Dendritic cell treated with granulocyte-macrophage colony-stimulating factor and Interleukin-4, amounts not matched to agents 40 ng/mL and 50 ng/mL, for 4 days (primary cell): ENCODE measurements around the gene THSD7A.

ENCODE experiments used
- H3K27ac Mint-ChIP-seq: one replicate; pipeline ENCODE4 v1.8.0; 2022; ENCODE audit warnings: mild to moderate bottlenecking, mixed read lengths
- H3K27me3 Mint-ChIP-seq: one replicate; pipeline ENCODE4 v1.8.0; 2022; ENCODE audit warnings: mild to moderate bottlenecking, mixed read lengths
- H3K36me3 Mint-ChIP-seq: one replicate; pipeline ENCODE4 v1.8.0; 2022; ENCODE audit warnings: low read depth, mixed read lengths
- H3K4me1 Mint-ChIP-seq: one replicate; pipeline ENCODE4 v1.8.0; 2022; ENCODE audit warnings: low read depth, mixed read lengths
- H3K4me3 Mint-ChIP-seq: one replicate; pipeline ENCODE4 v1.8.0; 2022; ENCODE audit warnings: mild to moderate bottlenecking, moderate library complexity, mixed read lengths
- H3K9me3 Mint-ChIP-seq: one replicate; pipeline ENCODE4 v1.8.0; 2022; ENCODE audit warnings: mixed read lengths
- intact Hi-C: fragments of 100-400 bp; cut with micrococcal nuclease; formaldehyde crosslinking; loops from one replicate; pipeline ENCODE4 v1.15.0; 2022

THSD7A gene

GRCh38 chr7:11373546-11374142 is 458.4 kb downstream of the THSD7A start:
- Mint-ChIP-seq H3K4me1 (no peaks in the 10 kb centered on the region), H3K4me3 (no peak overlapping the region), H3K36me3 (no peaks in the 10 kb centered on the region), H3K27ac (no peak overlapping the region), H3K27me3 (no peaks in the 10 kb centered on the region), H3K9me3 (no peaks in the 10 kb centered on the region)
- intact Hi-C loops: no loop called here

GRCh38 chr7:11369696-11370095 is 462.3 kb downstream of the THSD7A start:
- Mint-ChIP-seq H3K27ac (no peak overlapping the region), H3K4me1 (no peaks in the 10 kb centered on the region)

GRCh38 chr7:11366118-11366517 is 465.9 kb downstream of the THSD7A start:
- H3K27me3 Mint-ChIP-seq: no peaks in the 10 kb centered on the region
- intact Hi-C loops: no loop called here
- no peaks in the 10 kb centered on the region for H3K9me3 Mint-ChIP-seq
- H3K36me3 Mint-ChIP-seq: no peaks in the 10 kb centered on the region
- no peak overlapping the region for H3K4me3 Mint-ChIP-seq
- no peak overlapping the region for H3K27ac Mint-ChIP-seq
- no peaks in the 10 kb centered on the region for H3K4me1 Mint-ChIP-seq

More at GRCh38 chr7:11369696-11370095, 462.3 kb downstream of the THSD7A start:
- no peaks in the 10 kb centered on the region for H3K36me3 Mint-ChIP-seq
- no peaks in the 10 kb centered on the region for H3K27me3 Mint-ChIP-seq
- H3K4me3 Mint-ChIP-seq: no peak overlapping the region
- no peaks in the 10 kb centered on the region for H3K9me3 Mint-ChIP-seq
- intact Hi-C loops: no loop called here

- no peak overlapping the region for H3K27ac Mint-ChIP-seq
- H3K27me3 Mint-ChIP-seq: no peaks in the 10 kb centered on the region
- H3K4me3 Mint-ChIP-seq: no peak overlapping the region
- no peaks in the 10 kb centered on the region for H3K9me3 Mint-ChIP-seq
- no peaks in the 10 kb centered on the region for H3K36me3 Mint-ChIP-seq
- intact Hi-C loops: no loop called here
- no peaks in the 10 kb centered on the region for H3K4me1 Mint-ChIP-seq
Observed at GRCh38 chr7:11358637-11359036, 473.4 kb downstream of the THSD7A start.

GRCh38 chr7:11355399-11356005 is 476.5 kb downstream of the THSD7A start:
- Mint-ChIP-seq H3K27ac (no peak overlapping the region), H3K4me3 (no peak overlapping the region), H3K4me1 (no peaks in the 10 kb centered on the region), H3K36me3 (no peaks in the 10 kb centered on the region), H3K27me3 (no peaks in the 10 kb centered on the region), H3K9me3 (peaks cover 18% of the 10 kb centered on the region)
- intact Hi-C loops: no loop called here

- H3K27ac Mint-ChIP-seq: no peak overlapping the region
- H3K9me3 Mint-ChIP-seq: peaks cover 11% of the 10 kb centered on the region
- H3K27me3 Mint-ChIP-seq: peaks cover 3% of the 10 kb centered on the region
- no peaks in the 10 kb centered on the region for H3K36me3 Mint-ChIP-seq
- intact Hi-C loops: no loop called here
- no peak overlapping the region for H3K4me3 Mint-ChIP-seq
- peaks cover 13% of the 10 kb centered on the region for H3K4me1 Mint-ChIP-seq
Observed at GRCh38 chr7:11346302-11346701, 485.7 kb downstream of the THSD7A start.

GRCh38 chr7:11345621-11346020 is 486.4 kb downstream of the THSD7A start:
- intact Hi-C loops: no loop called here
- Mint-ChIP-seq H3K36me3 (no peaks in the 10 kb centered on the region), H3K27me3 (peaks cover 3% of the 10 kb centered on the region), H3K9me3 (peaks cover 4% of the 10 kb centered on the region), H3K4me3 (no peak overlapping the region), H3K4me1 (peaks cover 13% of the 10 kb centered on the region), H3K27ac (no peak overlapping the region)

GRCh38 chr7:11343818-11344413 is 488.1 kb downstream of the THSD7A start:
- intact Hi-C loops: no loop called here
- Mint-ChIP-seq H3K27me3 (peaks cover 3% of the 10 kb centered on the region), H3K9me3 (no peaks in the 10 kb centered on the region), H3K4me3 (no peak overlapping the region), H3K4me1 (peaks cover 13% of the 10 kb centered on the region), H3K36me3 (no peaks in the 10 kb centered on the region), H3K27ac (no peak overlapping the region)

- intact Hi-C loops: no loop called here
- no peak overlapping the region for H3K4me3 Mint-ChIP-seq
- no peaks in the 10 kb centered on the region for H3K36me3 Mint-ChIP-seq
- peaks cover 3% of the 10 kb centered on the region for H3K27me3 Mint-ChIP-seq
- H3K9me3 Mint-ChIP-seq: no peaks in the 10 kb centered on the region
- no peak overlapping the region for H3K27ac Mint-ChIP-seq
- H3K4me1 Mint-ChIP-seq: peaks cover 13% of the 10 kb centered on the region
Observed at GRCh38 chr7:11343136-11343535, 488.9 kb downstream of the THSD7A start.

GRCh38 chr7:11341285-11341944 is 490.6 kb downstream of the THSD7A start:
- Mint-ChIP-seq H3K36me3 (no peaks in the 10 kb centered on the region), H3K27me3 (peaks cover 3% of the 10 kb centered on the region), H3K27ac (no peak overlapping the region), H3K4me3 (no peak overlapping the region), H3K4me1 (peaks cover 7% of the 10 kb centered on the region), H3K9me3 (no peaks in the 10 kb centered on the region)
- intact Hi-C loops: no loop called here

GRCh38 chr7:11336432-11336831 is 495.6 kb downstream of the THSD7A start:
- intact Hi-C loops: no loop called here
- no peak overlapping the region for H3K4me3 Mint-ChIP-seq
- H3K27me3 Mint-ChIP-seq: no peaks in the 10 kb centered on the region
- H3K36me3 Mint-ChIP-seq: no peaks in the 10 kb centered on the region
- no peaks in the 10 kb centered on the region for H3K4me1 Mint-ChIP-seq
- H3K27ac Mint-ChIP-seq: no peak overlapping the region
- H3K9me3 Mint-ChIP-seq: no peaks in the 10 kb centered on the region

GRCh38 chr7:11335947-11336346 is 496.1 kb downstream of the THSD7A start:
- H3K4me3 Mint-ChIP-seq: no peak overlapping the region
- no peak overlapping the region for H3K27ac Mint-ChIP-seq
- intact Hi-C loops: no loop called here
- no peaks in the 10 kb centered on the region for H3K9me3 Mint-ChIP-seq
- no peaks in the 10 kb centered on the region for H3K36me3 Mint-ChIP-seq
- no peaks in the 10 kb centered on the region for H3K4me1 Mint-ChIP-seq
- no peaks in the 10 kb centered on the region for H3K27me3 Mint-ChIP-seq

GRCh38 chr7:11332865-11333228 is 499.2 kb downstream of the THSD7A start:
- no peaks in the 10 kb centered on the region for H3K27me3 Mint-ChIP-seq
- no peak overlapping the region for H3K27ac Mint-ChIP-seq
- H3K9me3 Mint-ChIP-seq: no peaks in the 10 kb centered on the region
- H3K4me1 Mint-ChIP-seq: no peaks in the 10 kb centered on the region
- H3K4me3 Mint-ChIP-seq: no peak overlapping the region
- intact Hi-C loops: no loop called here
- no peaks in the 10 kb centered on the region for H3K36me3 Mint-ChIP-seq

GRCh38 chr7:11332186-11332864 is 499.7 kb downstream of the THSD7A start:
- H3K4me1 Mint-ChIP-seq: no peaks in the 10 kb centered on the region
- H3K9me3 Mint-ChIP-seq: no peaks in the 10 kb centered on the region
- no peak overlapping the region for H3K4me3 Mint-ChIP-seq
- intact Hi-C loops: no loop called here
- no peaks in the 10 kb centered on the region for H3K36me3 Mint-ChIP-seq
- no peak overlapping the region for H3K27ac Mint-ChIP-seq
- no peaks in the 10 kb centered on the region for H3K27me3 Mint-ChIP-seq
